ENCODE results near the gene IL1A. TPM values are rescaled to one million over a fixed set of nuclear protein-coding genes. Genes with fewer than 3 reads are reported as not detected.

IL1A gene
- total and polyA plus RNA-seq, 9 of the 15 experiments (the other 6 are each of a cell fraction or from before 2014, with no cell fraction given): 0.03 to 0.27 (median 0.14) TPM; not detected in 2

GRCh38 chr2:112829101-112829960, 45.0 kb upstream of the IL1A start (continued):
- TF ChIP-seq ZNF518B (CRISPR knock-in tag; IDR thresholded peaks at IDR 0.05) (no peak), HMG20B (CRISPR knock-in tag; IDR thresholded peaks at IDR 0.05) (no peak), CEBPB (tag; IDR thresholded peaks at IDR 0.05) (peak; percentile 78), THRA (IDR thresholded peaks at IDR 0.05) (no peak), MIER1 (IDR thresholded peaks at IDR 0.05; ENCODE audit: low read depth) (no peak), PBX2 (CRISPR knock-in tag; IDR thresholded peaks at IDR 0.05; ENCODE audit: low read depth) (no peak), PBX2 (tag; conservative IDR thresholded peaks at IDR 0.05; ENCODE audit: low read depth) (peak; percentile 71)

All from K562 (cell line).